Measurements from ENCODE around the gene LIPA. TPM values are rescaled to one million over a fixed set of nuclear protein-coding genes. Genes with fewer than 3 reads are reported as not detected.

LIPA gene
- total RNA-seq, 1 experiment from 2014 or later = 40.3 TPM

DNA sequence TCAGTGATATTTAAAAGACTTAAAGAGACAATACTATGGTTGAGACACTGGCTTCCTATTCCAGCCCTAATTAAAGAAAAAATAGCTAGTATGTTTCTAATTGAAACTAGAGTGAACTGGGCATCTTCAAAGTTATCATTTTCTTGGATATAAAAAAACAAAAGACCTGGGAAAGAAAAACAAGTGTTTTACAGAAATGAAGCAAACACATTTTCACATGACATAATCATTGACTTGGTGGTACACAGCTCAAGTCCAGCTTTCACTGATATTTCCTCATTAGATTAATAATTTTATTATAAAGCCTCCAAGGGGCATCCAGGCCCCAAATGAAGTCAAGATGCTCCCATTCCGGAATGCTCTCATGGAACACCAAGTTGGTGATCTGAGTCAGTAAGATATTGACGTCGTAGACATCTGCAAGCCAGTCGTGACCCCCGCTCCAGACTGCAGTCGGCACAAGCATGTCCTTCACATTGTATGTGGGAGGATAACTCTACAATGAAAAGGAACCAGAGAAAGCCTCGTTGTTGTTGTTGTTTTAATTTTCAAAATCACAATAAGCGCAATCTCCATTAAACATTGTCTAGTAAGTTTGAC lies 36.9 kb downstream of the LIPA start:
- Histone ChIP-seq H3K27ac (ENCODE audit: low read depth, low read length, poor library complexity, severe bottlenecking) (no peak overlapping the region), H3K4me3 (ENCODE audit: low read depth, low read length, poor library complexity, severe bottlenecking) (no peak overlapping the region), H3K9me3 (ENCODE audit: low read depth, low read length, poor library complexity, severe bottlenecking) (no peaks in the 10 kb centered on the region), H3K36me3 (ENCODE audit: insufficient read depth, low read length, poor library complexity, severe bottlenecking) (no peaks in the 10 kb centered on the region), H3K4me1 (ENCODE audit: insufficient read depth, low read length, poor library complexity, severe bottlenecking) (peaks cover 6% of the 10 kb centered on the region), H3K27me3 (replicated peaks; ENCODE audit: insufficient read depth, low read depth, low read length, poor library complexity) (no peaks in the 10 kb centered on the region)
- BruUV-seq (replicated peaks) = no TSS peak
- intact Hi-C loops (cut with micrococcal nuclease; ENCODE audit: unreplicated experiment) = loop anchor here (5.0 kb wide), 2 partner anchors 348 to 647 kb away; no protein-coding TSS in a partner anchor
- ChIA-PET POLR2A (ENCODE audit: low non-redundant PET) (no interaction called here), CTCF (interaction anchor here (0.6 to 1.4 kb wide), 2 partner anchors 185 to 486 kb away, joined by 3 to 4 read pairs; no protein-coding TSS in a partner anchor)
- DNase-seq (ENCODE audit: low spot score) = no peak
- no peak for TF ChIP-seq EZH2 (IDR thresholded peaks at IDR 0.05; ENCODE audit: borderline replicate concordance, low read depth, low read length, poor library complexity, severe bottlenecking)
- TF ChIP-seq, protein P1, sequence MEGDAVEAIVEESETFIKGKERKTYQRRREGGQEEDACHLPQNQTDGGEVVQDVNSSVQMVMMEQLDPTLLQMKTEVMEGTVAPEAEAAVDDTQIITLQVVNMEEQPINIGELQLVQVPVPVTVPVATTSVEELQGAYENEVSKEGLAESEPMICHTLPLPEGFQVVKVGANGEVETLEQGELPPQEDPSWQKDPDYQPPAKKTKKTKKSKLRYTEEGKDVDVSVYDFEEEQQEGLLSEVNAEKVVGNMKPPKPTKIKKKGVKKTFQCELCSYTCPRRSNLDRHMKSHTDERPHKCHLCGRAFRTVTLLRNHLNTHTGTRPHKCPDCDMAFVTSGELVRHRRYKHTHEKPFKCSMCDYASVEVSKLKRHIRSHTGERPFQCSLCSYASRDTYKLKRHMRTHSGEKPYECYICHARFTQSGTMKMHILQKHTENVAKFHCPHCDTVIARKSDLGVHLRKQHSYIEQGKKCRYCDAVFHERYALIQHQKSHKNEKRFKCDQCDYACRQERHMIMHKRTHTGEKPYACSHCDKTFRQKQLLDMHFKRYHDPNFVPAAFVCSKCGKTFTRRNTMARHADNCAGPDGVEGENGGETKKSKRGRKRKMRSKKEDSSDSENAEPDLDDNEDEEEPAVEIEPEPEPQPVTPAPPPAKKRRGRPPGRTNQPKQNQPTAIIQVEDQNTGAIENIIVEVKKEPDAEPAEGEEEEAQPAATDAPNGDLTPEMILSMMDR (conservative IDR thresholded peaks at IDR 0.05; ENCODE audit: low read depth, low read length) = no peak

DNA sequence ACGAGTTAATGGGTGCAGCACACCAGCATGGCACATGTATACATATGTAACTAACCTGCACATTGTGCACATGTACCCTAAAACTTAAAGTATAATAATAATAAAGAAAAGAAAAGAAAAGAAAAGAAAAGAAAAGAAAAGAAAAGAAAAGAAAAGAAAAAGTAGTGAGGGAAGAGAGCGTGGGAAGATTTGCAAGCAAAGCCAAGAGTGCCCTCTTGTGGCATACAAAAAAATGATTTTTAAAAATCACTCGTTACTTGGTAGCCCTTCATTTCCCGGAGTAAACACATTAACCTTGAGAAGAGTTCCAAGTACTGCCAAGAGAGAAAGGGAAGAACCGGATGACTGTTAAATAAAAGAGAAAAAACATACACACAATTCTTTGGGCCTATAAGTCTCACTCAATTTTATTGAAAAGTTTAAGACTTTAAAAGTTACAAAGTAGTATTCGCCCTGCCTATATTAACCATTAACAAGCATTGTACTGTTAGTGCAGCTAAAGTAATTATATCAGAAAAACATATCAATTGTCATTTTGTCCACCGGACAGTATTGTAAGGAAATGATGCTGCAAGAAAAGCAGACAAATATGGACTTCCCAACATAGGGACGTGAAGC lies 38.3 kb downstream of the LIPA start:
- Histone ChIP-seq H3K4me3 (ENCODE audit: low read depth, low read length, poor library complexity, severe bottlenecking) (no peak overlapping the region), H3K9me3 (ENCODE audit: low read depth, low read length, poor library complexity, severe bottlenecking) (no peaks in the 10 kb centered on the region), H3K27ac (ENCODE audit: low read depth, low read length, poor library complexity, severe bottlenecking) (no peak overlapping the region), H3K4me1 (ENCODE audit: insufficient read depth, low read length, poor library complexity, severe bottlenecking) (peaks cover 6% of the 10 kb centered on the region), H3K36me3 (ENCODE audit: insufficient read depth, low read length, poor library complexity, severe bottlenecking) (no peaks in the 10 kb centered on the region), H3K27me3 (replicated peaks; ENCODE audit: insufficient read depth, low read depth, low read length, poor library complexity) (no peaks in the 10 kb centered on the region)
- CTCF ChIA-PET = interaction anchor here (0.6 to 1.4 kb wide), 2 partner anchors 183 to 184 kb away, joined by 4 read pairs; no protein-coding TSS in a partner anchor
- intact Hi-C loops (cut with micrococcal nuclease; ENCODE audit: unreplicated experiment) = loop anchor here (1.0 to 5.0 kb wide), 3 partner anchors 183 to 646 kb away; no protein-coding TSS in a partner anchor
- no TSS peak for BruUV-seq (replicated peaks)
- POLR2A ChIA-PET (ENCODE audit: low non-redundant PET) = no interaction called here
- TF ChIP-seq, protein P1 (conservative IDR thresholded peaks at IDR 0.05; ENCODE audit: low read depth, low read length) = peak; percentile 62
- no peak for TF ChIP-seq EZH2 (IDR thresholded peaks at IDR 0.05; ENCODE audit: borderline replicate concordance, low read depth, low read length, poor library complexity, severe bottlenecking)
- DNase-seq (ENCODE audit: low spot score) = peak; percentile 55

GRCh38 chr10:89210794-89211425 lies 40.7 kb downstream of the LIPA start:
- Histone ChIP-seq H3K9me3 (ENCODE audit: low read depth, low read length, poor library complexity, severe bottlenecking) (no peaks in the 10 kb centered on the region), H3K27ac (ENCODE audit: low read depth, low read length, poor library complexity, severe bottlenecking) (no peak overlapping the region), H3K4me1 (ENCODE audit: insufficient read depth, low read length, poor library complexity, severe bottlenecking) (no peaks in the 10 kb centered on the region), H3K27me3 (replicated peaks; ENCODE audit: insufficient read depth, low read depth, low read length, poor library complexity) (no peaks in the 10 kb centered on the region), H3K4me3 (ENCODE audit: low read depth, low read length, poor library complexity, severe bottlenecking) (no peak overlapping the region), H3K36me3 (ENCODE audit: insufficient read depth, low read length, poor library complexity, severe bottlenecking) (no peaks in the 10 kb centered on the region)
- intact Hi-C loops (cut with micrococcal nuclease; ENCODE audit: unreplicated experiment) = loop anchor here (5.0 kb wide), 1 partner anchor 644 kb away; no protein-coding TSS in a partner anchor
- TF ChIP-seq EZH2 (IDR thresholded peaks at IDR 0.05; ENCODE audit: borderline replicate concordance, low read depth, low read length, poor library complexity, severe bottlenecking) = no peak
- TF ChIP-seq, protein P1 (conservative IDR thresholded peaks at IDR 0.05; ENCODE audit: low read depth, low read length) = no peak
- ChIA-PET CTCF (no interaction called here), POLR2A (ENCODE audit: low non-redundant PET) (no interaction called here)
- BruUV-seq (replicated peaks) = no TSS peak
- DNase-seq (ENCODE audit: low spot score) = no peak

All from A673 (cell line).